ENCODE data around the gene MCM8.

DNA sequence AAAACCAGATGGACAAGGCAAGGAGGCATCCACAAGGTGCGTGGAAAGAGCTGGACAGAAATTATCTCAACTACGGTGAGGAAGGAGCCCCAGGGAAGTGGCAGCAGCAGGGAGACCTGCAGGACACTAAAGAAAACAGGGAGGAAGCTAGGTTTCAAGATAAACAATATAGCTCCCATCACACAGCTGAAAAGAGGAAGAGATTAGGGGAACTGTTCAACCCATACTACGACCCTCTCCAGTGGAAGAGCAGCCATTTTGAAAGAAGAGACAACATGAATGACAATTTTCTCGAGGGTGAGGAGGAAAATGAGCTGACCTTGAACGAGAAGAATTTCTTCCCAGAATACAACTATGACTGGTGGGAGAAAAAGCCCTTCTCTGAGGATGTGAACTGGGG, 27.0 kb upstream of the MCM8 start:
- TF ChIP-seq, protein P1, sequence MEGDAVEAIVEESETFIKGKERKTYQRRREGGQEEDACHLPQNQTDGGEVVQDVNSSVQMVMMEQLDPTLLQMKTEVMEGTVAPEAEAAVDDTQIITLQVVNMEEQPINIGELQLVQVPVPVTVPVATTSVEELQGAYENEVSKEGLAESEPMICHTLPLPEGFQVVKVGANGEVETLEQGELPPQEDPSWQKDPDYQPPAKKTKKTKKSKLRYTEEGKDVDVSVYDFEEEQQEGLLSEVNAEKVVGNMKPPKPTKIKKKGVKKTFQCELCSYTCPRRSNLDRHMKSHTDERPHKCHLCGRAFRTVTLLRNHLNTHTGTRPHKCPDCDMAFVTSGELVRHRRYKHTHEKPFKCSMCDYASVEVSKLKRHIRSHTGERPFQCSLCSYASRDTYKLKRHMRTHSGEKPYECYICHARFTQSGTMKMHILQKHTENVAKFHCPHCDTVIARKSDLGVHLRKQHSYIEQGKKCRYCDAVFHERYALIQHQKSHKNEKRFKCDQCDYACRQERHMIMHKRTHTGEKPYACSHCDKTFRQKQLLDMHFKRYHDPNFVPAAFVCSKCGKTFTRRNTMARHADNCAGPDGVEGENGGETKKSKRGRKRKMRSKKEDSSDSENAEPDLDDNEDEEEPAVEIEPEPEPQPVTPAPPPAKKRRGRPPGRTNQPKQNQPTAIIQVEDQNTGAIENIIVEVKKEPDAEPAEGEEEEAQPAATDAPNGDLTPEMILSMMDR (IDR thresholded peaks at IDR 0.05): no peak
- no peak for TF ChIP-seq POLR2AphosphoS5 (IDR thresholded peaks at IDR 0.05)
